Dermis microvascular lymphatic vessel endothelial cell (primary cell): ENCODE results near the gene BBOX1. TPM values are rescaled to one million over a fixed set of nuclear protein-coding genes. Genes with fewer than 3 reads are reported as not detected.
"Not testable (repeated sequence)": the region's sequence is repeated elsewhere in the genome, so short reads cannot be mapped to it uniquely, and the experiment has no call there.

ENCODE experiments used
- DNase-seq, 2 donors: peaks; one replicate each; pipeline versions ENCODE4 v3.0.0 to v3.0.0-alpha.2; 2010; ENCODE audit warnings: low read depth in 2 of 2
- total RNA-seq: library from RNA; depleted of rRNA; stranded (reverse); fragments of >200 nt; gene quantifications from 2 replicates; pipeline ENCODE4 v1.2.1, GENCODE V29; 2014

The BBOX1 gene
- total RNA-seq, 1 donor from 2014 or later, result not detected

DNA sequence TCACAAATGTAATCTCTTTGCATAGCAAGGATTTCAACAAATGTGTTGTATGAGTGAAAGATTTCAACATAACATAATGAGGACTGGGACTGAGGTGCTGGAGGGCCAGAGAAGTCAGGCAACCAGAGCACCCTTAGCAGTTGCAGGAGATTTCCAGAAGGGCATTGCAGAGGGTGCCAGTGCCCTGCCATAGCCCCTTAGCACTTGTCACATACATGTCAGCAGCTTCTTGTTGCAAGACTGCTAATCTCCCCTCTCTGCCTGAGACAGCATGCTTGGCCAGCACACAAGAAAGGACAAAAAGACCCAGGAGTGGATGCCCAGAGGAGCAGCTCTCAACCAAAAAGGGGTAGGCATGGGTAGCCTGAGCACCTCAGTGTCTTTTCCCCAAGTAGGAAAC, 43.2 kb downstream of the BBOX1 start:
- no peak for DNase-seq

DNA sequence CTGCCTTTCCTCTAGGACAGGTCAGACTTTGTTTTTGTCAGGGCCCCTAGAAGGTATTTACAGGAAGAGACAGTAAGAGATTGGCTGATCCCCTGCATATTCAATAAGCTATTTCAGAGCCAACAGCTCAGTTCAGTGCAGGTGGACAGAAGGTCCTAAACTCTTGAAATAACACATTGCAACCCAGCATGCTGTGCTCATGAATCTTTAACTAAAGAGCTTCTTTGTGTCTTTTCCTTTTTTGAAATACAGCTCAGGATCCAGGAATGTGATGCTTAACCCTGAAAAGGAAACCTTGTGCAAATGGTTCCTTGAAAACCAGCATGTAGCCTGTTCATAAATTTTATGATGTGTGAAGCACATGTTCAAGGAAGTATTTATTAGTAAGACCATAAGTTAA, 43.9 kb downstream of the BBOX1 start:
- no peak for DNase-seq

DNA sequence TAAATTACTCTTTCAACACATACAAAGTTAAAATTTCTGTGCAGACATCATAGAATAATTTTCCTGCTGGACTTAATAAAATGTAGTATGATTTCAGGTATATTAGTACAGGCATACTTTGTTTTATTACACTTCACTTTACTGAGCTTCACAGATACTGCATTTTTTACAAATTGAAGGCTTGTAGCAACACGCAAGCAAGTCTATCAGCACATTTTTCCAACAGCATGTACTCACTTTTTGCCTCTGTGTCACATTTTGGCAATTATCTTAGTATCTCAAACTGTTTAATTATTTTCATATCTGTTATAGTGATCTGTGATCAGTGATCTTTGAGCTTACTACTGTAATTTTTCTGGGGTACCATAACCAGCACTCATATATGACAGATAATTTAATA, 44.5 kb downstream of the BBOX1 start:
- no peak for DNase-seq

GRCh38 chr11:27085605-27086004, 45.0 kb downstream of the BBOX1 start:
- DNase-seq, result no peak

DNA sequence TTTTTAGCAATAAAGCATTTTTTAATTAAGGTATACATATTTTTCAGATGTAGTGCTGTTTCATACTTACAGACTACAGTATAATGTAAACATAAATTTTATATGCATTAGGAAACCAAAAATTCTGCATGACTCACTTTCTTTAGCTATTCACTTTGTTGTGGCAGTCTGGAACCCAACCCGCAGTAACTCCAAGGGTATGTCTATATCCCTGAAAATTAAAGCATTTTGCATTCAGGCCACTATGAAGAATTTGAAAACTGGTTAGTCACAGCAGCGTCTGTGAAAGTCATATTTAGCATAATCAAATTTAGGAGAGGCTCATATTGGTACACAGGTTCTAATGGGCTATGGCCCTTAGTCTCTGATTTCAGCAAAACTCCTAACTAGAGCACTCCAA, 46.8 kb downstream of the BBOX1 start:
- no peak for DNase-seq

GRCh38 chr11:27088353-27088752, 47.7 kb downstream of the BBOX1 start:
- no peak for DNase-seq

- no peak for DNase-seq
These were observed 49.1 kb downstream of the BBOX1 start for GRCh38 chr11:27089746-27090145.

GRCh38 chr11:27090357-27090948, 49.8 kb downstream of the BBOX1 start:
- not testable (repeated sequence) for DNase-seq

DNA sequence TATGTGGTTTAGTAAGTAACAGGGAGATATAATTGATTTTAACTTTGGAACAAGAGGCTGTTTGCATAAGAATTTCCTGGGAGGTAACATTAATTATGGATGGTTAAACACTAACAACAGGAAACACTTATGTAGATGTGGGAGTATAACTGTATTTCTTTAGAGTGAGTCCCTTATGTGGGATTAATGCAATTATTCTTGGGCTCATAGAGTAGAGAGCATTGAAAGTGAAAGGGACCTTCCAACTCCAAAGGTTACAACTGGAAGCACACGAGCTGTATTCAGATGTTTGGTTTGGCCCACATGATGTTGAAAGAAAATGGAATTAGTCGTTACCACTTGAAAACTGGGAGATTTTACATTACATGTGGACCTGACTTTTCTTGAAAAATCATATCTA, 53.5 kb downstream of the BBOX1 start:
- no peak for DNase-seq

DNA sequence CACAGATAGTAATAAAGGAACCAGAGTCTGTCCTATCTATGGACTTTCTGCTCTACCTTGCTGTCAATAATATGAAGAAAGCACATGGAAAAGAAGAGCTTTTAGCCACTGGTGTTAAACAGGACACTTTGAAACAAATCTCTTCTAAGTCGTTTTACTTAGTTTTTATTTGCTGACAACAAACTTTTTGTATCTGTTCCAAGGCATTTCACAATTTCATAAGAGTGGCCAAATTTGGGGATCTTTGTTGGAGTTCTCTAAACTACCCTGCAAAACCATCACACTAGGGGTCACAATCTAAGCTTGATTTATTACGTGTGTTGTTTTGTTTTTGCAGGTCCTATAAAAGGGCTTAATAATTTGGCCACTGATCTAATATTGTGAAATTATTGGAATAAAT, 54.4 kb downstream of the BBOX1 start:
- DNase-seq, result no peak

DNA sequence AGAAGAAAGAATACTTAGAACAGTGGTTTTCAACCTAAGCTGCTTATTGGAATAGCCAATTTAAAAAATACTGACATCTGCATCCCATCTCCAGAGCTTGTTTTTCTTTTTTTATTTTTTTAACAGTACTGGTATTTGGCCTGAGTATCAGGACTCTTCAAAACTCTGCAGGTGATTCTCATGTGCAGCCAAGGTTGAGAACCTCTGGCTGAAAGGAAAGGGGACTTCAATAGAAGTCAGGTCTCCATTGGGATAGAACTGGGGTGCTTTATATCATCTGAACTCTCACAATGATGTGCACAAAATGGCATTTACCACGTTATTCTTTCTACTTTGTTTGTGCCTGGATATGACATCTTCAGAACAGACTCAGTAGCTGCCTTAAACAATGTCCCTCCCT, 55.3 kb downstream of the BBOX1 start:
- DNase-seq, result no peak

GRCh38 chr11:27097551-27097950, 56.9 kb downstream of the BBOX1 start:
- no peak for DNase-seq

GRCh38 chr11:27100534-27100933, 59.9 kb downstream of the BBOX1 start:
- DNase-seq, result no peak

DNA sequence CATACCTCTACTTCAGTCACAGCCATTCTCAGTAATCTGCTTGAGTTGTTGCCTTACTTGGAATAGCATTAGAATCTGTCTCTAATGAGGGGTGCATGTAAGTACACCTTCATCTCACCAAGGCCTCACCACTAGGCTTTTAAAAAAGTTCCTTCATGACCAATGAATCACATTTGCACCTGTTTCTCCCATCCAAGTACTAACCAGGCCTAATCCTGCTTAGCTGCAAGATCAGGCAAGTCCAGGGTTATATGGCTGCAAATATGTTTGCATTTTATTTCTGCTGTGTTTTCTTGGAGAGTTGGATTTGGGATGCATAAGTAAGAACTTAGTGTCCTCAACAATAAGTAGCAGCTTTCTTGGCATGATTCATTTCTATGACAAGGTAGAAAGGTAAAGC, 66.9 kb downstream of the BBOX1 start:
- DNase-seq, result no peak

DNA sequence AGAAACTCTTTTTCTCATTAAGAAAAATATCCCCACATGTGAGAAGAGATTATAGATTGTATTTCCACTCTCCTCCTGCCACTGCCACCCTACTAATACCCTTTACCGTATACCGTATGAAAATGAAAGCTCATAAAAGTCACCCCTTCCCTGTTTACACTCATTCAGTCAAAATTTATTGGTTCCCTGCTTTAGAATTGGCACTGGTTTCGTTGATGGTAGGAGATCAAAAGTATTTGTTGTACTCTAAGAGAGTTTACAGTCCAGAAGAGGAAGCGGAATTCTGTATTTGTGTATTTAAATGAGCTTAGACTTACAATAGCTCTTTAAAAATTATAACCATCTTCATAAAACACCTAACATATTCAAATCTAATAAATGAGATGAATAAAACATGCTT, 68.2 kb downstream of the BBOX1 start:
- no peak for DNase-seq

- DNase-seq, result no peak
These were observed 71.3 kb downstream of the BBOX1 start for GRCh38 chr11:27111896-27112295.

- DNase-seq, result no peak
These were observed 72.3 kb downstream of the BBOX1 start for GRCh38 chr11:27112946-27113345.

- DNase-seq, result no peak
These were observed 74.5 kb downstream of the BBOX1 start for GRCh38 chr11:27115051-27115650.

DNA sequence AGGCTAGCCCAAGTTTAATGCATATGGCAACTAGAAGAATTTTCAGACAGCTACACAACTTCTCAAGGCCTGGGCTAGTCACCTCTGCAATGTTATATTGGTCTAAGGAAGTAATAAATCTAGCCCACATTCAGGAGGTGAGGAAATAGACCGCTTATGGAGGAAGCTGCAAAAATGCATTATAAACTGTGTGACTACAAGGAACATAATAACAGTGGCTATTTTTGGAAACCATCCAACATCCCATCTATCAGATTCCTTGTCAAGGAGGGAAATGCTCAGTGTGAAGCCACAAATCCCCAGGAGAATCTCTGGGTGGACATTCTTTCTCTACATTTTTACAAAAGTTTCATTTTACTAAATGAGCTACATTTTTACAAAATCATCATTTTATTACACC, 76.1 kb downstream of the BBOX1 start:
- DNase-seq, result peak in 1 of 2 donors; percentile 4

GRCh38 chr11:27118371-27118770, 77.8 kb downstream of the BBOX1 start:
- no peak for DNase-seq

GRCh38 chr11:27118949-27119348, 78.3 kb downstream of the BBOX1 start:
- no peak for DNase-seq

- no peak for DNase-seq
These were observed 78.8 kb downstream of the BBOX1 start for GRCh38 chr11:27119396-27119795.

- no peak for DNase-seq
These were observed 79.6 kb downstream of the BBOX1 start for GRCh38 chr11:27120211-27120610.

DNA sequence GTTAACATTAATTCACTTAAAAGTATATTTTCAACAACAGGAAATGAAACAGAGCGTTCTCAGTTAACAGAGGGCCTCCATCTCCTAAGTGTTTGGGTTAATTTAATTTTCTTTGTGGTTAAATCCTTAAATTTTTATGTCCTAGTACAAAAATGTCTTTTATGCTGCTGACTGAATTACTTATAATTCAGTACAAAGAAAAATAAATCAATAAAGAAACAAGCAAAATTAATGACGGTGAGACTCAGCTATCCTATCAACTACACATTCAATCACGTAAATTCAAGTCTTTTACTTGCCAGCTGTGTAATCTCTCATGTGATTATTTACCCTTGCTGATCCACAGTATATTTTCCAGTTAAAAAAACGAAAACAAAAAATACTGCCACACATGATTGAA, 81.4 kb downstream of the BBOX1 start:
- DNase-seq, result no peak
